Activated CD8-positive, alpha-beta T cell treated with anti-CD3 and anti-CD28 coated beads for 36 hours (primary cell): ENCODE measurements around the gene MPO. TPM values are rescaled to one million over a fixed set of nuclear protein-coding genes. Genes with fewer than 3 reads are reported as not detected.

Experiments used
- ATAC-seq: fragments of 200-7000 bp; cut with Tn5 transposase; one replicate; pipeline ENCODE4 v1.10.0; 2021; ENCODE audit warnings: mild to moderate bottlenecking, moderate library complexity
- CTCF ChIA-PET: fragments of 350-600 bp; sonication (Branson Sonifier 250); formaldehyde crosslinking; loops from one replicate; lab custom pipeline; 2021; ENCODE audit warnings: antibody characterized with exemption; lab: Charles Lee
- POLR2A ChIA-PET: fragments of 350-600 bp; sonication (Branson Sonifier 250); formaldehyde crosslinking; loops from one replicate; lab custom pipeline; 2021; ENCODE audit warnings: antibody characterized with exemption; lab: Charles Lee
- DNase-seq: peaks from one replicate; pipeline ENCODE4 v3.0.0-alpha.2; 2020
- H3K27ac Mint-ChIP-seq: one replicate; pipeline ENCODE4 v1.8.0; 2021; ENCODE audit warnings: mild to moderate bottlenecking, mixed read lengths
- H3K27me3 Mint-ChIP-seq: one replicate; pipeline ENCODE4 v1.8.0; 2021; ENCODE audit warnings: mixed read lengths
- H3K36me3 Mint-ChIP-seq: one replicate; pipeline ENCODE4 v1.8.0; 2021; ENCODE audit warnings: low read depth, mixed read lengths
- H3K4me1 Mint-ChIP-seq: one replicate; pipeline ENCODE4 v1.8.0; 2021; ENCODE audit warnings: low read depth, mixed read lengths
- H3K4me3 Mint-ChIP-seq: one replicate; pipeline ENCODE4 v1.8.0; 2021; ENCODE audit warnings: mild to moderate bottlenecking, moderate library complexity, mixed read lengths
- H3K9me3 Mint-ChIP-seq: one replicate; pipeline ENCODE4 v1.8.0; 2021; ENCODE audit warnings: mixed read lengths
- intact Hi-C: fragments of 100-400 bp; cut with micrococcal nuclease; formaldehyde crosslinking; loops from one replicate; pipeline ENCODE4 v1.10.0; 2022
- total RNA-seq, 2 experiments: library from RNA; stranded (reverse); gene quantifications; one replicate each; pipeline ENCODE4 v1.2.3, GENCODE V29; 2021
- TF ChIP-seq, protein P1 (sequence below): fragments of 200-600 bp; IDR thresholded peaks from one replicate; pipeline ENCODE4 v1.8.0; 2022; ENCODE audit warnings: antibody characterized with exemption, mild to moderate bottlenecking

MPO gene
- total RNA-seq, 2 experiments from 2014 or later = not detected

DNA sequence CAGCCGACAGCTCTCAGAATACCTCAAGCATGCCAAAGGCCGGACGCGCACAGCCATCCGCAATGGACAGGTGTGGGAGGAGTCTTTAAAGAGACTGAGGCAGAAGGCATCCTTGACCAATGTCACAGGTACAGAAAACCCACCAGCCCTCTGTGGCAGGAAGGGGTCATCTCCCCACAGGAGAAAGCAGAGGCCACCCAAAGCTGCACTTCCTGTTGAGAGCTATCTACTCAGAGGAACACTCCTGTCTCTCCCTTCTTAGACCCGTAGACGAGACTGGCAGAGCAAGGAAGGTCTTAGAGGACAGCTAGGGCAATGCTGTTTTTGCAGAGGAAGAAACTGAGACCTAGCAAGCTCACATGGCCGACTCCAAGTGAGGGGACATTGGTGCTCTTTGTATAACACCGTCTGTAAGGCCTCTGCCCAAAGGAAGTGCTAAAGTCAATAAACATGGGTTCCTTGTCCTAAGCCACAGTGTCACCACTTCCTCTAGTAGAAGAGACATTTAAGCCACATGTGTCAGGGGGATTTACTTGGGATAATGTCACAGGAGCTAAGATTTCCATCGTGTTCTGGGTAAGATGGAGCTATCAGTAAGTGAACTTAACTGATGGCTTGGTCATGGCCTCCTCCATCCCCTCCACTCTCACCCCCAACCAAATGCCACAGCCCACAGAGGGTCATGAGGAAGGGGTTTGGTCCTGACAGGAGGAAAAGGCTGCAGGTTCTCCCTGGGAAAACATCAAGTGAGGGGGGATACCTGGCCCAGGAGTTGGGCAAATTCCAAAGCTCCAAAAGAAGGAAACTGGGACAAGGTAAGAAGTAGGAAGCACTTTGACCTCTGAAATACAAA lies 33.0 kb downstream of the MPO start:
- POLR2A ChIA-PET = interaction anchor here (0.6 to 1.4 kb wide), 2 partner anchors 11 to 29 kb away, joined by 3 read pairs; partner anchors contain the start of gene MKS1
- Mint-ChIP-seq H3K27ac (no peak overlapping the region), H3K4me1 (peaks cover 12% of the 10 kb centered on the region), H3K4me3 (no peak overlapping the region), H3K27me3 (peaks cover 19% of the 10 kb centered on the region), H3K36me3 (no peaks in the 10 kb centered on the region), H3K9me3 (no peaks in the 10 kb centered on the region)
- no peak for DNase-seq
- TF ChIP-seq, protein P1, sequence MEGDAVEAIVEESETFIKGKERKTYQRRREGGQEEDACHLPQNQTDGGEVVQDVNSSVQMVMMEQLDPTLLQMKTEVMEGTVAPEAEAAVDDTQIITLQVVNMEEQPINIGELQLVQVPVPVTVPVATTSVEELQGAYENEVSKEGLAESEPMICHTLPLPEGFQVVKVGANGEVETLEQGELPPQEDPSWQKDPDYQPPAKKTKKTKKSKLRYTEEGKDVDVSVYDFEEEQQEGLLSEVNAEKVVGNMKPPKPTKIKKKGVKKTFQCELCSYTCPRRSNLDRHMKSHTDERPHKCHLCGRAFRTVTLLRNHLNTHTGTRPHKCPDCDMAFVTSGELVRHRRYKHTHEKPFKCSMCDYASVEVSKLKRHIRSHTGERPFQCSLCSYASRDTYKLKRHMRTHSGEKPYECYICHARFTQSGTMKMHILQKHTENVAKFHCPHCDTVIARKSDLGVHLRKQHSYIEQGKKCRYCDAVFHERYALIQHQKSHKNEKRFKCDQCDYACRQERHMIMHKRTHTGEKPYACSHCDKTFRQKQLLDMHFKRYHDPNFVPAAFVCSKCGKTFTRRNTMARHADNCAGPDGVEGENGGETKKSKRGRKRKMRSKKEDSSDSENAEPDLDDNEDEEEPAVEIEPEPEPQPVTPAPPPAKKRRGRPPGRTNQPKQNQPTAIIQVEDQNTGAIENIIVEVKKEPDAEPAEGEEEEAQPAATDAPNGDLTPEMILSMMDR = no peak
- CTCF ChIA-PET = interaction anchor here (0.8 to 4.3 kb wide), 7 partner anchors 10 to 170 kb away, joined by 3 to 33 read pairs (median 6); partner anchors contain the start of genes LPO and MKS1
- no peak for ATAC-seq
- intact Hi-C loops = no loop called here

DNA sequence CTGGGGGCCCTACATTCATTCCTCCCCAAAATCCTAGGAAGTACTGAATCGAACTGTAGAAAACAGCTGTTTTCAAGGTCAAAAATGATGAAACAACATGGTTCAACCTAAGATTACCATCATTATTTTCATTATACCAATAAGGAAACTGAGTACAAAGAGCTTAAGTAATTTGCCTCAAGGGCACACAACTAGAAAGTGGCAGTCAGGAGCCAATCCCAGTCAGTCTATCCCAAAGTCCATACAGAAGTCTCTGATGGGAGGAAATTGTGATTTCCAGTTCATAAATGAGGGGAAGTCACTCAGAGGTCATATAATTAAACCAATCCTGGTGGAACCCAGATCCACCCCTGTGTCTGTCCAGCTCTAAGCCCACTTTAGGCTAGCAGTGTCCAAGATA lies 34.0 kb downstream of the MPO start:
- no peaks in the 10 kb centered on the region for H3K9me3 Mint-ChIP-seq
- CTCF ChIA-PET = interaction anchor here (1.1 to 4.3 kb wide), 5 partner anchors 9 to 71 kb away, joined by 3 to 33 read pairs (median 6); partner anchors contain the start of genes LPO and MKS1
- POLR2A ChIA-PET = interaction anchor here (0.8 to 1.4 kb wide), 2 partner anchors 9 to 28 kb away, joined by 3 read pairs; partner anchors contain the start of gene MKS1
- no peaks in the 10 kb centered on the region for H3K36me3 Mint-ChIP-seq
- no peak for DNase-seq
- no peak overlapping the region for H3K4me3 Mint-ChIP-seq
- peaks cover 19% of the 10 kb centered on the region for H3K27me3 Mint-ChIP-seq
- H3K4me1 Mint-ChIP-seq = peaks cover 13% of the 10 kb centered on the region
- ATAC-seq = no peak
- no peak overlapping the region for H3K27ac Mint-ChIP-seq
- TF ChIP-seq, protein P1 = no peak
- intact Hi-C loops = no loop called here

DNA sequence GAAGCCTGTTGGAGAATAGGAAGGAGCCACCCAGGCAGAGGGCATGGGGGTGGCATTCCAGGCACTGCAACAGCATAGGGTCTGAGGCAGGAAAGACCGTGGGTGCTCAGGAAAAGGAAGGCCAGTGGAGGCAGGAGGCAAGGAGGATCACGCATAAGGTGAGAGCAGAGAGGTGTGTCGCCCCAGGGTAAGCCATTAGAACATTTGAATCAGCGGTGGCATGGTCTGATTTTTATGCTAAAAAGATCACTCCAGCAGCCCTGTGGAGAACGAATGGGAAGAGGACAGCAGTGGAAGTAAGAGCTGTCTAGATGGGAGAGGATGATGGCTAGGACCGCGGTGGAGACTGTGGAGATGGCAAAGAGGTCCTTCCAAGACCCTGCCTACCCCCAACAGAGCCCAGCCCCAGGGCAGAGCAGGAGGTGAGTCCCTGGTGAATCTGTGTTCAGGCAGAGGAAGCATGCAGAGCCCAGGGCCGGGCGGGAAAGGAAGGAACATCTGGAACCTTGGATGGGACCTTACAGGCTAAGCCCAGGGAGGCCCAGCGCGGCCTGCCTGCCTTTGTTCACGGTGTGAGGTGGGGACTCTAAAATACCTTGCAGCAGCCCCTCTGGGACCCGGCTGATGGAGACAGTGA lies 34.5 kb downstream of the MPO start:
- TF ChIP-seq, protein P1 = no peak
- ChIA-PET CTCF (interaction anchor here (1.8 to 4.3 kb wide), 3 partner anchors 27 to 71 kb away, joined by 4 to 33 read pairs (median 11); partner anchors contain the start of gene MKS1), POLR2A (interaction anchor here (0.8 to 1.4 kb wide), 2 partner anchors 10 to 27 kb away, joined by 3 read pairs; partner anchors contain the start of gene MKS1)
- no peaks in the 10 kb centered on the region for H3K36me3 Mint-ChIP-seq
- DNase-seq (no peak), ATAC-seq (no peak)
- H3K9me3 Mint-ChIP-seq = no peaks in the 10 kb centered on the region
- peaks cover 13% of the 10 kb centered on the region for H3K4me1 Mint-ChIP-seq
- no peak overlapping the region for H3K4me3 Mint-ChIP-seq
- intact Hi-C loops = no loop called here
- peaks cover 22% of the 10 kb centered on the region for H3K27me3 Mint-ChIP-seq
- no peak overlapping the region for H3K27ac Mint-ChIP-seq

DNA sequence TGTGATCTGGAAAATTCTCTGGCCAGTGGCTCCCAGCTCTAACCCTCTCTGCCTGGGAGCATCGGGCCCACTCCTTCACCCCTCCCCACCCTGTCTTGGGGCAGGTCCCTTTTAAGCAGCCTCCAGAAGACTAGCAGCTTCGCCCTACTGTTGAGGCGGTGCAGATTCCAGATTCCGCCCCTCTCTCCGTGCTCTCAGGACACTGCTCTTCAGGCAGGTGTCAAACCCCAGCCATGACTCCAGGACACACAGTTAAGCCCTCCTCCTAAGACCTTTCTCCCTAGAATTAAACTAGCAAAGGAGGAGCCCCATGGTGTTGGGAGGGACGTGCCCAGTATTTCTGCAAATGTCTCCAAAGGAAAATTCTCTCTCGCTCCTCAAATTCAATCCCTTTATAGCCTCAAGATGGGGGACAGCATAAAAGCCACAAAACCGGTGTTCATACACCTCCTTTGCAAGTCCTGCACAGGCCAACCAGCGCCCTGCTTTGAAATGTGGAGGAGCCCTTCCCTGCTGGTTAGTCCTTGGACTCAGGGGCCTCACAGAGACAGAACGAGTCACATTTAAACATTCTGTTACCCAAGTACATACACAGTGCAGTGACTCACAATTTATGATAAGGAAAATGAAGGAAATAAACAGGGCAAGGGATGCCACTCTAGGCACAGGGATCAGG lies 35.2 kb downstream of the MPO start:
- Mint-ChIP-seq H3K4me1 (peaks cover 13% of the 10 kb centered on the region), H3K27ac (no peak overlapping the region), H3K4me3 (no peak overlapping the region), H3K27me3 (peaks cover 24% of the 10 kb centered on the region), H3K36me3 (no peaks in the 10 kb centered on the region), H3K9me3 (no peaks in the 10 kb centered on the region)
- POLR2A ChIA-PET = no interaction called here
- intact Hi-C loops = no loop called here
- no peak for ATAC-seq
- TF ChIP-seq, protein P1 = no peak
- CTCF ChIA-PET = no interaction called here
- DNase-seq = no peak
